MCF 10A (cell line): ENCODE measurements around the gene KLF5. TPM values are rescaled to one million over a fixed set of nuclear protein-coding genes. Genes with fewer than 3 reads are reported as not detected.

Source experiments
- BruUV-seq: library from RNA; stranded (reverse); fragments of 400-500 nt; replicated peaks from 2 replicates; lab custom pipeline; 2021; lab: Mats Ljungman, UMichigan
- CTCF ChIA-PET: fragments of 300-600 bp; sonication (Branson Sonifier 250); formaldehyde crosslinking; extraction: SDS; loops from one replicate; lab custom pipeline; 2021; ENCODE audit warnings: antibody characterized with exemption, inconsistent platforms; lab: Yijun Ruan, JAX
- POLR2A ChIA-PET: fragments of 300-600, 350-650 bp; sonication (Branson Sonifier 250); formaldehyde crosslinking; extraction: SDS; loops from one replicate; lab custom pipeline; 2020; ENCODE audit warnings: antibody characterized with exemption, inconsistent platforms; lab: Yijun Ruan, JAX
- DNase-seq: peaks from one replicate; pipeline ENCODE4 v3.0.0-alpha.2; 2018; ENCODE audit not compliant: unreplicated experiment
- H3K27ac Mint-ChIP-seq: one replicate; pipeline ENCODE4 v1.8.0; 2022; ENCODE audit warnings: mild to moderate bottlenecking, low read depth, mixed read lengths; ENCODE audit not compliant: unreplicated experiment
- H3K27me3 Mint-ChIP-seq: one replicate; pipeline ENCODE4 v1.8.0; 2022; ENCODE audit warnings: mixed read lengths; ENCODE audit not compliant: insufficient read depth, unreplicated experiment
- H3K36me3 Mint-ChIP-seq: one replicate; pipeline ENCODE4 v1.8.0; 2022; ENCODE audit warnings: mild to moderate bottlenecking, moderate library complexity, mixed read lengths; ENCODE audit not compliant: insufficient read depth, unreplicated experiment
- H3K4me1 Mint-ChIP-seq: one replicate; pipeline ENCODE4 v1.8.0; 2022; ENCODE audit warnings: mixed read lengths; ENCODE audit not compliant: insufficient read depth, unreplicated experiment
- H3K4me3 Mint-ChIP-seq: one replicate; pipeline ENCODE4 v1.8.0; 2022; ENCODE audit warnings: mild to moderate bottlenecking, moderate library complexity, mixed read lengths; ENCODE audit not compliant: unreplicated experiment
- H3K9me3 Mint-ChIP-seq: one replicate; pipeline ENCODE4 v1.8.0; 2022; ENCODE audit warnings: mixed read lengths; ENCODE audit not compliant: unreplicated experiment
- CTCF ChIP-seq: fragments of 200-600 bp; IDR thresholded peaks from one replicate; pipeline ENCODE4 v1.8.0; 2022; ENCODE audit warnings: antibody characterized with exemption, mild to moderate bottlenecking; ENCODE audit not compliant: unreplicated experiment
- intact Hi-C: fragments of 100-400 bp; cut with micrococcal nuclease; formaldehyde crosslinking; loops from 2 replicates; pipeline ENCODE4 v1.14.1; 2022
- total RNA-seq: library from RNA; stranded (reverse); gene quantifications from 2 replicates; pipeline ENCODE4 v1.2.3, GENCODE V29; 2022

KLF5 gene
- total RNA-seq, 1 experiment from 2014 or later, result 226 TPM

DNA sequence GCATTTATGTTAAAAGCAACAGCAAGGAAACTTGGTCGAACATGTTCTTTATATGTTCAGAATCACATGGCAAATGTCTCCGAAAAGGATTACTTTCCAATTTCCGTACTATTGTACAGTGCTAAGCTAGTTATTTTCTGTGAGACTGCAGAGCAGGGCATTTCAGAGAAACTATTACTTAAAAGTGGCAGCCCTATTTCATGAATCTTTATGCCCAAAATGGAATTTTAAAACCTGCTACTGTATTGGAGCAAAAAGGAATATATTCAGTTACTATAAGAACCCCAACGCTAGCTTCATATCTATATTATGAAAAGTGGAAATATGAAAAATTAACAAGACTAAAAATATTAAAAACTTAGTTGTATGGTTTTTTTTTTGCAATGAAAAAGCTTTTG lies 2.2 kb upstream of the KLF5 start:
- intact Hi-C loops, result loop anchor here (5.0 kb wide), 1 partner anchor 164 kb away; no protein-coding TSS in a partner anchor
- POLR2A ChIA-PET, result interaction anchor here (0.6 to 11.2 kb wide), 35 partner anchors 9 to 647 kb away, joined by 3 to 292 read pairs (median 4); partner anchors contain the start of genes DIS3 and PIBF1

GRCh38 chr13:73057284-73058063 lies 1.3 kb upstream of the KLF5 start:
- no peak for DNase-seq
- Mint-ChIP-seq H3K36me3 (peaks cover 34% of the 10 kb centered on the region), H3K27me3 (no peaks in the 10 kb centered on the region), H3K9me3 (no peaks in the 10 kb centered on the region), H3K4me1 (peaks cover 30% of the 10 kb centered on the region), H3K27ac (peak overlapping the region; percentile 92), H3K4me3 (peak overlapping the region; percentile 83)
- CTCF ChIA-PET, result interaction anchor here (0.5 to 2.1 kb wide), 6 partner anchors 104 to 410 kb away, joined by 3 to 11 read pairs (median 3); no protein-coding TSS in a partner anchor
- no TSS peak for BruUV-seq
- POLR2A ChIA-PET, result interaction anchor here (0.6 to 11.2 kb wide), 60 partner anchors 10 to 653 kb away, joined by 3 to 292 read pairs (median 6); partner anchors contain the start of genes BORA, DIS3, MZT1 and PIBF1
- intact Hi-C loops, result loop anchor here (1.0 to 5.0 kb wide), 3 partner anchors 74 to 217 kb away; no protein-coding TSS in a partner anchor
- TF ChIP-seq CTCF, result no peak

More for the DNA sequence above, 2.2 kb upstream of the KLF5 start:
- CTCF ChIA-PET, result interaction anchor here (1.5 kb wide), 1 partner anchor 312 kb away, joined by 3 read pairs; no protein-coding TSS in a partner anchor
- BruUV-seq, result no TSS peak
- peak overlapping the region; percentile 83 for H3K4me3 Mint-ChIP-seq
- H3K27me3 Mint-ChIP-seq, result no peaks in the 10 kb centered on the region
- DNase-seq, result no peak
- no peak for TF ChIP-seq CTCF
- no peaks in the 10 kb centered on the region for H3K9me3 Mint-ChIP-seq
- peak overlapping the region; percentile 92 for H3K27ac Mint-ChIP-seq
- peaks cover 25% of the 10 kb centered on the region for H3K36me3 Mint-ChIP-seq
- H3K4me1 Mint-ChIP-seq, result peaks cover 23% of the 10 kb centered on the region

- H3K36me3 Mint-ChIP-seq, result peaks cover 39% of the 10 kb centered on the region
- no peak for DNase-seq
- no peaks in the 10 kb centered on the region for H3K27me3 Mint-ChIP-seq
- intact Hi-C loops, result loop anchor here (1.0 to 5.0 kb wide), 3 partner anchors 75 to 218 kb away; no protein-coding TSS in a partner anchor
- peak overlapping the region; percentile 83 for H3K4me3 Mint-ChIP-seq
- BruUV-seq, result no TSS peak
- ChIA-PET CTCF (interaction anchor here (0.5 to 2.1 kb wide), 6 partner anchors 104 to 409 kb away, joined by 3 to 11 read pairs (median 3); no protein-coding TSS in a partner anchor), POLR2A (interaction anchor here (0.6 to 11.2 kb wide), 76 partner anchors 12 to 710 kb away, joined by 3 to 292 read pairs (median 5); partner anchors contain the start of genes BORA, DIS3, MZT1 and PIBF1)
- no peaks in the 10 kb centered on the region for H3K9me3 Mint-ChIP-seq
- peak overlapping the region; percentile 92 for H3K27ac Mint-ChIP-seq
- H3K4me1 Mint-ChIP-seq, result peaks cover 32% of the 10 kb centered on the region
- no peak for TF ChIP-seq CTCF
Observed at GRCh38 chr13:73058064-73058313, 816 bp upstream of the KLF5 start.

- no peaks in the 10 kb centered on the region for H3K27me3 Mint-ChIP-seq
- ChIA-PET POLR2A (interaction anchor here (0.6 to 11.2 kb wide), 84 partner anchors 11 to 1686 kb away, joined by 3 to 292 read pairs (median 5); partner anchors contain the start of genes BORA, DIS3, MZT1 and PIBF1), CTCF (interaction anchor here (1.1 to 2.1 kb wide), 3 partner anchors 19 to 312 kb away, joined by 3 to 11 read pairs (median 4); no protein-coding TSS in a partner anchor)
- H3K4me3 Mint-ChIP-seq, result peak overlapping the region; percentile 83
- no TSS peak for BruUV-seq
- peaks cover 43% of the 10 kb centered on the region for H3K36me3 Mint-ChIP-seq
- no peak for DNase-seq
- intact Hi-C loops, result loop anchor here (1.0 to 5.0 kb wide), 3 partner anchors 75 to 218 kb away; no protein-coding TSS in a partner anchor
- peaks cover 33% of the 10 kb centered on the region for H3K4me1 Mint-ChIP-seq
- H3K9me3 Mint-ChIP-seq, result no peaks in the 10 kb centered on the region
- H3K27ac Mint-ChIP-seq, result peak overlapping the region; percentile 92
- TF ChIP-seq CTCF, result no peak
Observed at GRCh38 chr13:73058432-73058735, 421 bp upstream of the KLF5 start.
